SHP77 (cell line): ENCODE data around the gene CYBB.

ENCODE experiments used
- DNase-seq, 2 experiments: peaks; one replicate each; lab custom pipeline; 2025; lab: John Stamatoyannopoulos, UW

The CYBB gene

DNA sequence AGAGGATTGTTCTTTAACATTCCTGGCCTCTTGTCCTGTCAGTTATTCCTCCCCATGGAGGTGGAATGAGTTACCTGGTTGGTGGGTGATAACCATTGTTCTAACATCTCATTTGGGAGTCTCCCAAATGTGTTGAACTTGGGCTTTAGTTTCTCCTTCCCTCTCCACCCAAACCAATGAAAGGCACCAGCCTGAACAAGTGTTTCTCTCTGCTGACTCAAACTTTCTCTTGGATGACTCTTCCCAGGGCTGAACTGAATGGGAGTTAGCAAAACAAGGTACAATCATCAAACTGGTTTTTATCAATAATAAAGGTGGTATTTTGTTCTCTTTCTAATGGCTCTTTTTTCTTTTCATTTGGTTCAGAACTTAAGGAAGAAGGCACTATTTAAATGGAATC, 64.8 kb downstream of the CYBB start:
- no peak for DNase-seq

DNA sequence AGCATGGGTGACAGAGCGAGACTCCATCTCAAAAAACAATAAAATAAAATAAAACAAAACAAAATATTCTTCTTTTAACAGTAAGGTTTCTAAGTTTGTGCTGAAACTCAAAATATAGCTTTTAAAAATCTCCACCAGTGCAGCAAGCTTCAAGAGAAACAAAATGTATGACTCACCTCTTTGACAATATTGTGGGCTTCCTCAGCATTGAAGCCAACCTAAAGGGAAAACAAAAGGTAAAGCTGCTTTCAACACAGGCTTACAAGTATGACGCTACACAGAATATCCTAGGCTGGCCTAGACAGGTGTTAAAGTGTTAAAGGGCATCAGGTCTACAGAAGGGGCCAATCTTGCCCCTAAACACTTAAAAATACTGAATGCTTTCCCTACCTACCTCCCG, 66.3 kb downstream of the CYBB start:
- peak in 1 of 2 experiments; percentile 0 for DNase-seq

DNA sequence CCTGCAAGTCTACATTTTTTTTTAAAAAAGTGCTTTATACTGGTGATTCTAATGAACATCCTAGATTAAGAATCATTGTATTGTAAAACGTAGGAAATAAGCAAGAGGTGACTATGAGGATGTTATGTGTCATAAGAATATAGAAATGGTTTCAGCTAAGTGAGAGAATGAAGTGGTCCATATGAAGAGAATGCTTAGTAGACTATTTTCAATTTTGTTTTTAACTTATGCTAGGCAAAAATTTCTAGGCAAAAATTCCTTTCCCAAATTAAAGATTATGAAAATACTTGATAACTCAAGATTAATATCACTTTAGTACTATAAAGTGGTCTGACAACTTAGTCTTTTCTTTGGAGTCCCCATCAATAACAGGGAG, 66.7 kb downstream of the CYBB start:
- no peak for DNase-seq

DNA sequence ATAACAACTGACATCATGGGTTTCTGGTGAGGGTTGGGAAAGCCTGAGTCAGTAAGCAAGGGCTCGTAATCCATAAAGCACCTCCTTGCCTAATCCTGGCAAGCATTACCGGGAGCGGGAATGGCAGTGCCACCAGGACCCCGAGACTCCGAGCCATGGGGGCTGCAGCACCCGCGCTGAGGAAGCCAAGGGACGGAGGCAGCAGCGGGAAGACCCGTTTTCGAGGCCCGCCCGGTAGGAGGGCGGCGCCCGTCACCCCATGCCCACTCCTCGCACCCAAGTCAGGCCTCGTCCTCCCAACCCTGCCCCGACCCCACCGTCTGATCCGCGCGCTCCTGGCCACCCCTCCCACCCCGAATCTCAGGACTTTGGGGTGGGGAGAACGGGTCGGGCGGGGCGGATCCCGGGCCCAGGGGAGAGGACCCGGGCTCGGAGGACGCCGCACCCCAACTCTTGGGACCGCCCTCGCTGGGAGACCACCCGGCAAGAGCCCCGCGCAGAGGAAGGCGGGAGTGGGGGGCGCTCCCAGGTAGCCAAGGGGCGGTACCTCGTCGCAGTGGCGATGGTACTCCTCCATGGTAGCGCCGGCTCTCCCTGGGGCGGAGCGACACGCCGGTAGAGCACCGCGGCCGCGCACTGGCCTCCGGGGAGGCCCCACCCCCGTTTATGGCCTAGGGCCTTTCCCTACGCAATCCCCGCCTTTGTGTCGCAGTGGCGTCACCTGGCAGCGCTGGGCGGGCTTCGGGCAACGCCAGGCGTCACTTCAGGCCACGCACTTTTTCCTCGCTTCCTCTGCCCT, 67.3 kb downstream of the CYBB start, which contains the start of gene DYNLT3:
DYNLT3 (minus strand) TSS at position 638 of the 799 bp plus-strand sequence; CDS start at position 577, 61 bp downstream.
- DNase-seq, result peak; percentile 68 to 79

DNA sequence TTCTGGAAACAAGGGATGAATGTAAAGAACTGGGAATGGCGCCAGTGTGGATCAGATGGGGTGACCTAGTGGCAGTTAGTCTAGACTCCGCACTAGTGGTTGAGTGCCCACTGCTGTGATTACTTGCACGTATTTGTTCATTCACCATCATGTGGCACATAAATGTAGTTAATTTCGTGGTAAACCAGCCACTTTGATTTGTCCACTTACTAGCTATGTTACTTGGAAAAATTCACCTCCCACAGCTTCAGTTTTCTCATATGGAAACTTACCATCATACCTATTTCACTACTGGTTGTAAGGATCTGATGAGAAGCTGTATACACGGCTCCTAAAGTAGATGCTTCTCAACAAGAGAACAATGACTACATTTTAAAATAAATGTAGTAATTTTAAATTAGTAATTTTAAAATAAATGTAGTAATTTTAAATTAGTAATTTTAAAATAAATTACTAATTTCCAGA, 67.9 kb downstream of the CYBB start:
- no peak for DNase-seq

DNA sequence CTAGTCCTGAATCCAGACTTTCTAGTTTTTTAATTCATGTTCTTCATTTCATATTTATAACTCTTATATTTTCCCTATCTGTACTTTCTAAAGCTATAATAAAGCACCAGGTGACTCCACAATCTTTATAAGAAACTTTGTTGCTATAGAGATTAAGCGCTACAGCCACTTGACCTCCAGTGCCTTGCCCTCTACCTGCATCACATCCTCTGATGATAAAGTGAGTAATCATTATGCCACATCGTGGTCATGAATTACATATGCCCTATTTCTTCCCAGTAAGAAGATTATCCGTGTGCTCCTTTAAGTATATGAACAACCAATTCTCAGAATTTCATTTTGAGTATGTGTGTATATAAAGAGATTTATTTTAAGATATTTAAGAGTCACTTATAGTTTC, 74.3 kb downstream of the CYBB start:
- DNase-seq, result no peak

DNA sequence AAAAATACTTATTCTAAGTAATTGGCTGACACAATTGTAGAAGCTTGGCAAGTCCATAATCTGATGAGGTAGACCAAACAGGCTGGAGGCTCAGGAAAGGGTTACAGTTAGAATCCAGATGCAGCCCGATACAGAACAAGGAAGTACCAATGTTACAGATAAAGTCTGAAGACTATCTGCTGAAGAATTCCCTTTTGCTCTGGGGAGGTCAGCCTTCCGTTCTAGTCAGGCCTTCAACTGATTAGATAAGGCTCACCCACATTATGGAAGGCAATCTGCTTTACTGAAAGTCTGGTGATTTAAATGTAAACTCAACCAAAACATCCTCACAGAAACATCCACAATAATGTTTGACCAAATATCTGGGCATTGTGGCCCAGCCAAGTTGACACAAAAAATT, 74.9 kb downstream of the CYBB start:
- DNase-seq, result no peak

DNA sequence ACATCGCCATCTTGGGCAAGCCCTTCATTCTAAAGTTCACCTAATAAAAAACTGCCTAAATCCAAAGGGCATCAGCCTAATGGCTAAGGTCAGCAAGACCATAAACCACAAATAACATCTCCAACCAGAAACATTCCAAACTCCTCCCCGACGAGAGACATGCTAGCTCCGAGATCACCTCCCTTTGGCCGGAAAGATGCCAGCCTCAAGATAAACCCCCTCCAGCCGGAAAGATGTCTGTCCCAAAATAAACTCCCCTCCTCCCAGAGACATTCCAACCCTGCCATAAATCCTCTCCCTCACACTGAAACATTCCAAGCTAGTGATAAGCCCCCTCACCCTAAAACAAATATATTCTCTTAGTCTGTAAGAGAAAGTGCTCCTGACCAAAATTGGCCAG, 80.9 kb downstream of the CYBB start:
- DNase-seq, result no peak

DNA sequence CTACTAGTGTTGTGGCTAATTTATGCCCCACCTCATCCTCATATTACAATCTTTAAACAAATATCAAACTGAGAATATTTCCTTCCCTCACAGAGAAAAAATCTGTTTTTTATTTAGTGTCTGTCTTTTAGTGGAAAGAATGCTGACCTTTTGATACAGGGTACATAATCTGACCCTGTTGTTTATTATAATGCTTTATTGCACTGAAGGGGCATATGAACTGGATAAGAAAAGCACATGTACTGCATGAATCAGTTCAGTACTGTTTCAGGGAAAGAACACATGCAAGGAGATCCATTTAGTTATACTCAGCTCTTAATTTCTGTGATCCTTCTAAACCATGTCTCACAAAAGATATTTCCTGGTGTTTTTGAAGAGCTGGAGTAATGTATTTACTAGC, 83.0 kb downstream of the CYBB start:
- DNase-seq, result no peak
